Putamen (tissue), 1 donor: ENCODE measurements around the gene ADAMTS2.

ENCODE experiments used
- DNase-seq: peaks from one replicate; pipeline ENCODE4 v3.0.0-alpha.2; 2016; ENCODE audit warnings: low spot score

Gene ADAMTS2

GRCh38 chr5:179311091-179311470, 34.2 kb downstream of the ADAMTS2 start:
- DNase-seq: no peak

GRCh38 chr5:179310439-179311090, 34.7 kb downstream of the ADAMTS2 start:
- no peak for DNase-seq

GRCh38 chr5:179309751-179310320, 35.4 kb downstream of the ADAMTS2 start:
- DNase-seq: no peak

GRCh38 chr5:179309383-179309670, 35.9 kb downstream of the ADAMTS2 start:
- no peak for DNase-seq

- no peak for DNase-seq
Observed at GRCh38 chr5:179308563-179309382, 36.5 kb downstream of the ADAMTS2 start.

GRCh38 chr5:179307931-179308471, 37.3 kb downstream of the ADAMTS2 start:
- DNase-seq: no peak

- no peak for DNase-seq
Observed at GRCh38 chr5:179307013-179307800, 38.1 kb downstream of the ADAMTS2 start.

- DNase-seq: no peak
Observed at GRCh38 chr5:179306191-179307012, 38.9 kb downstream of the ADAMTS2 start.

GRCh38 chr5:179304871-179305270, 40.4 kb downstream of the ADAMTS2 start:
- no peak for DNase-seq

GRCh38 chr5:179304466-179304865, 40.8 kb downstream of the ADAMTS2 start:
- no peak for DNase-seq

- DNase-seq: no peak
Observed at GRCh38 chr5:179303451-179304200, 41.6 kb downstream of the ADAMTS2 start.

- no peak for DNase-seq
Observed at GRCh38 chr5:179302499-179303185, 42.6 kb downstream of the ADAMTS2 start.

- DNase-seq: no peak
Observed at GRCh38 chr5:179301796-179302195, 43.5 kb downstream of the ADAMTS2 start.

GRCh38 chr5:179301376-179301775, 43.9 kb downstream of the ADAMTS2 start:
- DNase-seq: no peak

GRCh38 chr5:179300581-179301180, 44.6 kb downstream of the ADAMTS2 start:
- DNase-seq: no peak

GRCh38 chr5:179298181-179298993, 46.9 kb downstream of the ADAMTS2 start:
- no peak for DNase-seq

- no peak for DNase-seq
Observed at GRCh38 chr5:179297486-179298180, 47.6 kb downstream of the ADAMTS2 start.

- DNase-seq: no peak
Observed at GRCh38 chr5:179297026-179297425, 48.2 kb downstream of the ADAMTS2 start.
